ENCODE results near the gene FAM186B.

GRCh38 chr12:49588721-49589516 is 16.5 kb downstream of the FAM186B start:
- TF ChIP-seq CTCF (IDR thresholded peaks at IDR 0.05) (no peak), POLR2A (IDR thresholded peaks at IDR 0.05) (no peak), POLR2AphosphoS5 (IDR thresholded peaks at IDR 0.05) (no peak)
